HK-2 (cell line): ENCODE data around the gene WNT8B.

Experiments
- DNase-seq: peaks from one replicate; pipeline ENCODE4 v3.0.0-alpha.2; 2018; ENCODE audit not compliant: unreplicated experiment

The WNT8B gene

DNA sequence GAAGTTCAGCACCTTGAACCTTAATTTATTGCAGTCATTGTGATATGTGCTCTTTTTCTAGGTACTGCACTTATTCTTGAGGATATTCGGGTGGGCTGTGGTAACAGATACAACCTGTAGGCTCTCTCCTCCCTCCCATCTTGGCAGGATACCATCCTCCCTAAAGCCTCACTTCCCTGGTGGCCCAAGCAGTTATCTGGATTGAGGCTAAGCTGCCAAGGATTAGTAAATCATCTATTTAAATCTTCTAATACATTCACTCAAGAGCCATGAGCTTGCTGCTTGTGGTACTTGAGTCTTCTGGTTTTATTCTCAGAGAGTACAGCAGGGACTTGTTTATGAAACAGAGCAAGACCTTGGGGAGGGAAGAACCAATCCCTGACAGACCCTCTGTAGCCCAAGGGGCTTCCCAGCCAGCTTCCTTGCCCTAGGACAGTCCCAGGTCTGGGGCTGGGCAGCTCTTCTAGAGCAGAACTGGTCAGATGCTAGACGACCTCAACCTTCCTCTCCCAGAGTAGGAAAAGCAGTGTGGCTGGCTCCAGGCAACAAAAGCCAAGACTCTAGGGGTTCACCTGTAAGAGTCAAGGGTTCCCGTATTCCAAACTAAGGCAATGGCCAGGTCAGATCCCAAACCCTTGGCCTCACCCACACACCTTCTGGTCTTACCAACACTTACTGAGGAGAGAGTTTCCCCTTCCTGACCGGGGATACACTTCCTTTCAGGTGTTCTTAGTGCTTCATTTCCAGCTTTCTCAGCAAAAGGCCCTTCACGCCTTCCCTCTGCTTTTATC lies 21.3 kb downstream of the WNT8B start:
- DNase-seq, result no peak

- no peak for DNase-seq
Measured at GRCh38 chr10:100485366-100485765, 22.6 kb downstream of the WNT8B start.

DNA sequence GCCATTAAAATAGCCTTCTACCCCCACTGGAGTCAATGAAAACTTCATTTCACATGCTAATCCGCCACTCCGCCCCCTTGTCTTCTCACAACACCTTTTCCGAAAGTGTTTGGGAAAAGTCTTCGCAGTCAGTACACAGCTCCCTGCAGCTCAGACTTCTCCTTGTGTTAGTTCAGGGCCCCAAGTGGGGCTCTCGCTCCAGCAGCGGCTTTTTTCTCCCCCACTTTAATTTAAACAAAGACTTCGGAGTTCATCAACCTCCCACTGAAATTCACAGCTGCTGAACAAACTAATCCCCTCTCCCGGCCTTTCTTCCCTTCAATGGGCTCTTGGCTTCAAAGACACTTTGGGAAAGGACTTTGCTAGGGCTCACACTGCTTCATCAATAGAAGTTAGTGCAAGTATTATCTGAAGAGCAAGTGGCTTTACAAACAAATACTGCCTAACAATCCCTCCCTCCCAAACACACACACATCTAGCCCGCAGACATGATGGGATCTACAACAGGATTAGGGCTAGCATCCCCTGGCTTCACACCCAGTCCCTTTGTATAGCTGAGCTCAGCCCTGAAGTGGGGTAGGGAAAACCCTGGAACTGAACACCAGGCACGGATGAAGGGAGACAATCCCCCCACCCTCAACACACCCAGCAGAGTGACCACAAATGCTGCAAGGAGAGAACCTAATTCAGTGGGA lies 23.1 kb downstream of the WNT8B start:
- DNase-seq, result no peak

GRCh38 chr10:100487529-100487928 lies 24.7 kb downstream of the WNT8B start:
- no peak for DNase-seq

DNA sequence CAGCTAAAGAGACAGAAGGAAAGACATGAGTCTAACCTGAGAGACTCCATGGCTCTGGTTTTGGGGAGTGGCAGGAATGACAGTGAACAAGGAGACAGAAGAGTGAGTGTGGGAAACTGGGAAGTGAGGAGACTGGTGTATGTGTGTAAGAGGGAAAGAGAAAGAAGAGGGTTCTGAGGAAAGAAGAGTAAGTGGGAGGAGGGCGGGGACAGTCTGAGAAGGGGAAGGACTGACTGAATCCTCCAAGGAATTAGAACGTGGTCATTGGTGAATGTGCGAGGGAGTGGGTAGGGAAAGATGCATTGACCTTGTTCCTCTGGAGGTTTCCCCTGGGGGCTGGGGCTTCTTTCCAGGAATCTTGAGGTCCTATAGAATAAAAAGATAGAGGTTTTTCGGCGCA lies 26.6 kb downstream of the WNT8B start:
- no peak for DNase-seq

DNA sequence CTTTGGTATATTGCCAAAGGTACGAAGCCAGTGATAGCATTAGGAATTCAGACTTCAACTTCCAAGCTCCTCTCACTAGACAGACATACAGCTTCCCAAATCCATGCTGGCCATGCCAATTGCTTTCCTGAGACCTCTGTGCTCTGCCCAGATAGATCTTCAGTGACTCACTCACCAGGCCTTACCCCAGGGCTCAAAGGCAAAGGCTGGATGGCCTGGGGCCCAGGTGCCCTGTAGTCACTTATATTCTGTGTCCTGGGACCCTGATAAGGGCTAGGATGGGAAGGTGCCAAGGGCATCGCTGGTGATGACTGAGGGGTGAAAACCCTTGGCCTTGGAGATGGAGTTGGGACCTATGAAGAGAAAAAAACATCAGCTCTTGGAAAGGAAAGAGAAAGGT lies 27.7 kb downstream of the WNT8B start:
- no peak for DNase-seq

GRCh38 chr10:100496567-100496966 lies 33.8 kb downstream of the WNT8B start:
- no peak for DNase-seq

- DNase-seq, result no peak
Measured at GRCh38 chr10:100498059-100498458, 35.2 kb downstream of the WNT8B start.

- no peak for DNase-seq
Measured at GRCh38 chr10:100501423-100501822, 38.6 kb downstream of the WNT8B start.

- DNase-seq, result no peak
Measured at GRCh38 chr10:100502926-100503494, 40.2 kb downstream of the WNT8B start.

- no peak for DNase-seq
Measured at GRCh38 chr10:100504096-100504495, 41.3 kb downstream of the WNT8B start.

GRCh38 chr10:100505164-100505563 lies 42.4 kb downstream of the WNT8B start:
- DNase-seq, result no peak

- DNase-seq, result peak; percentile 27
Measured at GRCh38 chr10:100506596-100507356, 44.0 kb downstream of the WNT8B start.

DNA sequence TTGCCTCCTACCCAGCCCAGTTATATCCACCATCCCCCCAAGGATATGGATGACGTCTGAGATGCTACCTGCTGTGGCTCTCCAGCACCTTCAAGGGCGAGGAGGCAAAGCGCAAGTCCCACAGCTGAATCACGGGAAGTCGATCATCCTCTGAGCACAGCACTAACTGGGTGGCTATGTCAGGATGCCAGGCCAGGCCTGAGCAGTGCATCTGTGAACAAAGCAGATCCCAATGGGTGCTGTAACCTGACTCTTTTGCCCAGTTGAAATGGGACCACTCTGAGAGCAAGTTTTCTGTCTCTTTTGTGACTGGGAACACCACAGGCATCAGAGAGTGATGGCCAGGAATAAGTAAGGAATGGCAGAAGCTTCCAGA lies 44.5 kb downstream of the WNT8B start:
- no peak for DNase-seq

- no peak for DNase-seq
Measured at GRCh38 chr10:100508266-100508665, 45.5 kb downstream of the WNT8B start.

DNA sequence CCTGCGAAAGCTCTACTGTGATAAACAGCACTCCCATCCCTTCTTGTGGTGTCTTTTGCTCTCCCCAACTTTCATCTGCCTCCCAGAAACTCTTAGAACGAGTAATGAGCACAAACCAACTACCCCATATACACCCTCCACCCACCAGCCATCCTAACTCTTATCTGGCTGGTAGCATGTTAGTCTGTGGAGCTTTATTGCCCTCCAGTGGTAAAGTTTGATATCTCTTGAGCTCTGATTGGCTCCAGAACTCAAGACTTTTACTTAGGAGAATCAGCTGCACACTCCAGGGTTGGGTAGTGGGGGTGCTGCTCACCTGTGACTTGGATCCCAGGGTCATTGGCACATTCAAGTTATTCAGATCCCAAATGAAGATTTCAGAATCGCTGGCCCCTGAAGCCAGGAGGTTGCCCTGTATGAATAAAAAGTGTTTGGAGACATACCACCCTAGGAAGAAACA lies 45.9 kb downstream of the WNT8B start:
- DNase-seq, result no peak

DNA sequence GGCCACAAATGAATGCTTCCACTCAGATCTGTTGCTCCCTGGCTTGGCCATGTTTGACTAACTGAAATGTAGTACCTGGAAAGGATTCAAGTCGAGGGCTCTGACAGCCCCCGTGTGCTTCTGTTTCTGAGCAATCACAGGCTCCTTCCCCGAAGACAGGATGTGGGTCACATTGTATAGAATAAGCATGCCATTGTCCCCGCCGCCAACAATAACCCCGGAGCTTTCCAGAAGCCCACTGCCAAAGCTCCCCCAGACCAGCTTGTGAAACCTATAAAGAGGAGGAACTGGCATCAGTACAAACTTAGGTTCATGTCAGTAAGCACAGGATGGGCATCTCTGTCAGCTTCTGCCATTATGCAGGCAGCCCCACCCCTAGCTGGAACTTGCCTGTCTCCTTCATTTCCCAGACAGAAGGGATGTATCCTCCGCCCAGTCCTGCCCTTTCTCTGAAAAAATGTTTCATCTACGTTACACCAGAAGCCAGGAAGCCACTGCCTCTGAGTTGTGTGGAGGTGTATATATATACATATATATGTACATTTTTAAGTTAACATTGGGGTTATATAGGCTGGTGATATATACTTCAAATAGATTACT lies 46.5 kb downstream of the WNT8B start:
- DNase-seq, result no peak

- no peak for DNase-seq
Measured at GRCh38 chr10:100510533-100511308, 47.9 kb downstream of the WNT8B start.

DNA sequence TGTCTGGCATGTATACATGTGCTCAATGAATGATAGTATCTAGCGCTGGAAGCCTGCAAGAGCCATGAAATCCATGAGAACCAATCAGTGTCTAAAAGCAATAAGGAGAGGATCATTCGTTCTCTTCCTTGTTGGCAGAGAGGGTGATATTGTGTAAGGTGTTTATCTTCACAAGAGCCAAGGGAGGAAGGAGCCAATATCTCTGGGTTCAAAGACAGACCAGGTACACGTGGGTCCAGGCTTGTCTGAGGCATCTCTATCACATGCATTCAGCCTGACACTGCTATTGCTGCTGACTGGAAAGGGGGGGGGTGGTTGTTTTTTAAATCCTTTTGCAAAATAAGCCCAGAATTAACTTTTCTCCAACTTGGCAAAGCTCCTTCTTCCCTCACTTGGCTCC lies 52.8 kb downstream of the WNT8B start:
- no peak for DNase-seq

DNA sequence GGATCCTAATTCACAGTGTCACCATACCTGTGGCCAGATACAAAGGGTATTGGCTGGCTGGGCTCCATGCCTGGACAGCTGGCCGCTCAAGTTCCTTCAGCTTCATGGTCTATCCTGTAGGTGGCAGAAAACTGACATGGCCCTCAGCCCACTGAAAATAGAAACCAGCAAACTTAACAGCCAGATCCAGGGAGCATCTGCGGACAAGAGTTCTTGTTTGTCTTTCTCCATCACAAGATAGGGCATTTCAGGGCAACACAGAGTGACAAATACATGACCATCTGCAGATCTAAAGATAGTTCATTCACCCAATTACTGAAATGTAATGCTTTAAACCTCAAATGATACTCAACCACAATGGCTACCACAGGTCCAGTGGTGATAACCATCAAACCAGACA lies 54.0 kb downstream of the WNT8B start:
- DNase-seq, result no peak

DNA sequence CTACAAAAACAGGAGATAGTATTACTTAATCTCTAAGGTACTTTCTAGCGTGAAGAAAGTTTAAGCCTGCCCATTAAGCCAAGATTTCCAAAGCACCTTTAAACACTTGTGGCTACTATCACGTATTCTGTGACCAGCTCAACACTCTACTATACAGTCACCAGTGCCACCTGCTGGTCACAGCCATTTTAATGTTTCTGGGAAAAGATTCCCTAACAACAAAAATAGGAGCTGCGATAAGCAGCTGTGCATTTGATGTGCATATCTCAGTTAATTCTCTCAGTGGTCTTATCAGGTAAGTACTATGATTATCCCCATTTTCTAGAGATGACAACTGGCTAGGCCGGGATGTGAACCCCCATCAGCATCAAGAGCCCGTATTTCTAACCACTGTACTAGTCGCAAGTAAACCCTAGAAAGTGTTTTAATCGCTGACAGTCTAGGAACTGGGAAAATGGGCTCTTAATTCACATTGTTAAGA lies 56.0 kb downstream of the WNT8B start:
- DNase-seq, result peak; percentile 36
